Measurements from ENCODE around the gene GNB5. TPM values are rescaled to one million over a fixed set of nuclear protein-coding genes. Genes with fewer than 3 reads are reported as not detected.

GNB5 gene
- total RNA-seq, 1 experiment from 2014 or later = 22.8 TPM

- no peak overlapping the region for H3K27ac ChIP-seq (ENCODE audit: low read depth, low read length, poor library complexity, severe bottlenecking)
- ChIA-PET CTCF (interaction anchor here (0.5 to 1.2 kb wide), 10 partner anchors 9 to 657 kb away, joined by 3 to 7 read pairs (median 3); partner anchors contain the start of genes GNB5 and LEO1), POLR2A (ENCODE audit: low non-redundant PET) (no interaction called here)
- intact Hi-C loops (cut with micrococcal nuclease; ENCODE audit: unreplicated experiment) = loop anchor here (5.0 kb wide), 1 partner anchor 296 kb away; no protein-coding TSS in a partner anchor
- no peaks in the 10 kb centered on the region for H3K4me1 ChIP-seq (ENCODE audit: insufficient read depth, low read length, poor library complexity, severe bottlenecking)
- TF ChIP-seq CTCF (conservative IDR thresholded peaks at IDR 0.05; ENCODE audit: low read depth, low read length) = no peak
- no TSS peak for BruUV-seq (replicated peaks)
- H3K27me3 ChIP-seq (replicated peaks; ENCODE audit: insufficient read depth, low read depth, low read length, poor library complexity) = no peaks in the 10 kb centered on the region
- H3K9me3 ChIP-seq (ENCODE audit: low read depth, low read length, poor library complexity, severe bottlenecking) = no peaks in the 10 kb centered on the region
- DNase-seq (ENCODE audit: low spot score) = no peak
- no peak overlapping the region for H3K4me3 ChIP-seq (ENCODE audit: low read depth, low read length, poor library complexity, severe bottlenecking)
- no peaks in the 10 kb centered on the region for H3K36me3 ChIP-seq (ENCODE audit: insufficient read depth, low read length, poor library complexity, severe bottlenecking)
Measured at GRCh38 chr15:52078197-52078875, 112.9 kb downstream of the GNB5 start.

- Histone ChIP-seq H3K4me1 (ENCODE audit: insufficient read depth, low read length, poor library complexity, severe bottlenecking) (no peaks in the 10 kb centered on the region), H3K9me3 (ENCODE audit: low read depth, low read length, poor library complexity, severe bottlenecking) (no peaks in the 10 kb centered on the region), H3K4me3 (ENCODE audit: low read depth, low read length, poor library complexity, severe bottlenecking) (no peak overlapping the region), H3K36me3 (ENCODE audit: insufficient read depth, low read length, poor library complexity, severe bottlenecking) (no peaks in the 10 kb centered on the region), H3K27me3 (replicated peaks; ENCODE audit: insufficient read depth, low read depth, low read length, poor library complexity) (no peaks in the 10 kb centered on the region), H3K27ac (ENCODE audit: low read depth, low read length, poor library complexity, severe bottlenecking) (no peak overlapping the region)
- DNase-seq (ENCODE audit: low spot score) = no peak
- intact Hi-C loops (cut with micrococcal nuclease; ENCODE audit: unreplicated experiment) = loop anchor here (5.0 kb wide), 1 partner anchor 295 kb away; no protein-coding TSS in a partner anchor
- POLR2A ChIA-PET (ENCODE audit: low non-redundant PET) = no interaction called here
- no TSS peak for BruUV-seq (replicated peaks)
- CTCF ChIA-PET = no interaction called here
- TF ChIP-seq EZH2 (IDR thresholded peaks at IDR 0.05; ENCODE audit: borderline replicate concordance, low read depth, low read length, poor library complexity, severe bottlenecking) (no peak), CTCF (conservative IDR thresholded peaks at IDR 0.05; ENCODE audit: low read depth, low read length) (no peak)
Measured at GRCh38 chr15:52076889-52077781, 114.1 kb downstream of the GNB5 start.

- Histone ChIP-seq H3K4me3 (ENCODE audit: low read depth, low read length, poor library complexity, severe bottlenecking) (no peak overlapping the region), H3K27me3 (replicated peaks; ENCODE audit: insufficient read depth, low read depth, low read length, poor library complexity) (no peaks in the 10 kb centered on the region), H3K4me1 (ENCODE audit: insufficient read depth, low read length, poor library complexity, severe bottlenecking) (no peaks in the 10 kb centered on the region), H3K9me3 (ENCODE audit: low read depth, low read length, poor library complexity, severe bottlenecking) (no peaks in the 10 kb centered on the region), H3K36me3 (ENCODE audit: insufficient read depth, low read length, poor library complexity, severe bottlenecking) (no peaks in the 10 kb centered on the region), H3K27ac (ENCODE audit: low read depth, low read length, poor library complexity, severe bottlenecking) (no peak overlapping the region)
- no TSS peak for BruUV-seq (replicated peaks)
- POLR2A ChIA-PET (ENCODE audit: low non-redundant PET) = interaction anchor here (0.6 kb wide), 1 partner anchor 23 kb away, joined by 6 read pairs; no protein-coding TSS in a partner anchor
- DNase-seq (ENCODE audit: low spot score) = no peak
- TF ChIP-seq CTCF (conservative IDR thresholded peaks at IDR 0.05; ENCODE audit: low read depth, low read length) (no peak), EZH2 (IDR thresholded peaks at IDR 0.05; ENCODE audit: borderline replicate concordance, low read depth, low read length, poor library complexity, severe bottlenecking) (no peak)
- CTCF ChIA-PET = no interaction called here
- intact Hi-C loops (cut with micrococcal nuclease; ENCODE audit: unreplicated experiment) = no loop called here
Measured at GRCh38 chr15:52071570-52071969, 119.6 kb downstream of the GNB5 start.

Measured in A673 (cell line).